ENCODE data around the gene PDE4D.
"Not testable (repeated sequence)": the region's sequence is repeated elsewhere in the genome, so short reads cannot be mapped to it uniquely, and the experiment has no call there.

The PDE4D gene

DNA sequence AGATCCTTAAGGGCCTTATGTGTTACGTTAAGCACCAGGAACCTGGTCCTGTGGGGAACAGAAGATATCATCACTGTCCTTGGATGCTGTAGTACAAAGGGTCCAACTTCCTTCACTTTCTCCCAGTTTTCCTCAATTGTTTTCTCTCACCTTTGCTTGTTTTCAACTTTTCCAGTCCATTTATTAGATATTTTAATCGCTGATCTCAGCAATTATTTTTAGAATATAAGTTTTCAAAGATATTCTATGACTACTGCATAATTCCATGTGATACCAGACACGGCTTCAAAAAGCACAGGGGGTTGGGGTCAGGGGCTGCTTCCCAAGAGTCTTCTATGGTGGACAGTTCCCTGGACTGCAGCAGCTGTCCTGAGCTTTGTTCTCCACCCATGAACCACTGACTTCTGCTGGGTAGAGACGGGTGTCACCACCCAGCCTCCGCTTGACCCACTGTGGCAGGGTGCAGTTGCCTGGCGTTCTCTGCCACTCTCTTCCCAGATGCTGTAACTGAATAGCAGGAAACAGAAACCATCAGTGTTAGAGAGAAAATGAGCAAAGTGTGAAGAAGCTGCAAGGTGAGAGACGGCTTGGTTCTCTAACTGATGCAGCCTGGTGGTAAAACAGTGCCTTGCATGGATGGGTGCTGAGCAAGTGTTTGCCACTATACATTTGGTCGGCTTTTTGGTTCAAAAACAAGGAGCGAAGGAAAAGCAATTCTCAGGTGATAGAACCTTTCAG lies 927.7 kb downstream of the PDE4D start:
- DNase-seq (ENCODE audit: low spot score): no peak

DNA sequence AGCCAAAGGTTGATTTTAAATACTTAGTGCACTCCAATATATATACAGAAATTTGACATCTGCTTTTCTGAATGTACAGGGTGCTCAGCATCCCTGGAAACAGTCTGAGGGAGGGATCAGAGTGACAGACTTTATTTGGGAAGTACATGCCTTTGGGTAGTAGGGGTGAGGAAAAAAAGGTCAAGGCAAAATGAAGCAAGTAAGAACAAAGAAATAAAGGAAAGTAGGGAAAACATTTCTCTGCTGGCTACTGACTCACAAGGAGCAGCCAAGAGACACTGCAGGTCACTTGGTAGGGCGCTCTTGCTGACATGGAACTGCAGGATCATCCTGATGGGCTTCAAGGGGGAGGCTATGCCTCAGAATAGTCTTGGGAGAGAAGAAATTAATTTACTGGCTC lies 929.7 kb downstream of the PDE4D start:
- DNase-seq (ENCODE audit: low spot score): no peak

GRCh38 chr5:58963361-58963760 lies 930.2 kb downstream of the PDE4D start:
- DNase-seq (ENCODE audit: low spot score): no peak

DNA sequence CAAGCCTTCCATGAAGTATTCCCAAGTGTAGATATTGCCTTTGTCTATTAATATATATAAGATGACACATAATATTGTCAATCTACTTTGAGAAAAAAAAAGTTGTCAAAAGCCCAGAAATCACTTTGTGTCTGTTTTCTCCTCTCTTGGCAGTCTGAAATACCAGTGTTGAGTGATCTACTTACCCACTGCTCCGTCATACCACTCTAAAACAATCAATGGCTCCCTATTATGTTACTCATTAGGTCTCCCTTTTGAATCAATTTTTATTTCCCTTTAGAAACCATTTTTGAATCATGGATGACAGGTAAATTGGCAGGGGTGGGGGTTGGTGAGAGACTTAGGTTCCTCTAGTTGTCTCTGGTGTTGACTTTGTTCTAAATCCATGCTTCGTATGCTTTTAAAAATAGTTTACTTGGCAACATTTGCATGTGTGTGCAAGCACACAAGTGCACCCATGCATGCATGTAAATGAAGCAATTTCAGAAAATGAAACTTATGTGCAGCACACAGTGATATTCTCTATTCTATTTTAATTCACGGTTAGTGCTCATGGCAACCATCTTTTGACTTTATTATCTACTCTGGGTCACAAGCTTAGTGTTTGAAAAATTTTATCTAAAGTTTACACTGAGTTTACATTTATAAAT lies 931.8 kb downstream of the PDE4D start:
- no peak for DNase-seq (ENCODE audit: low spot score)

- DNase-seq (ENCODE audit: low spot score): no peak
Measured at GRCh38 chr5:58958701-58959100, 934.8 kb downstream of the PDE4D start.

GRCh38 chr5:58953218-58953617 lies 940.3 kb downstream of the PDE4D start:
- not testable (repeated sequence) for DNase-seq (ENCODE audit: low spot score)

GRCh38 chr5:58950224-58950623 lies 943.3 kb downstream of the PDE4D start:
- DNase-seq (ENCODE audit: low spot score): no peak

DNA sequence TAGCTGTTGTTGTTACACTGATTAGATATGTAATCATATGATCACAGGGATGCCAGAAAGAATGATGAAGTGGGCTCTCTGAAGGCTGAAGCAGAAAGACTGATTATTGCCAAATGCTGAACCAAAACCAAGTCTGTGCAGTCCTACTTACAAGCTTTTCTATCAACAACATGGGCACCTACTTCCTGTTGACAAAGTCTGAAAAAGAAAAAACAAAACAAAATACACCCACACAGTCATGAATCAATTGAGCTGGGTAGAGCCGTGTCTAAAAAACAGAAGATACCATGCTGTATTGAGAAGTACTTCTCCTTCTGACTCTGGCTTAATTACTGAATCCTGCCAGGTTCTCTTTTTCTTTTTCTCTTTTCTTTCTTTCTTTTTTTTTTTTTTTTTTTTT lies 947.3 kb downstream of the PDE4D start:
- no peak for DNase-seq (ENCODE audit: low spot score)

DNA sequence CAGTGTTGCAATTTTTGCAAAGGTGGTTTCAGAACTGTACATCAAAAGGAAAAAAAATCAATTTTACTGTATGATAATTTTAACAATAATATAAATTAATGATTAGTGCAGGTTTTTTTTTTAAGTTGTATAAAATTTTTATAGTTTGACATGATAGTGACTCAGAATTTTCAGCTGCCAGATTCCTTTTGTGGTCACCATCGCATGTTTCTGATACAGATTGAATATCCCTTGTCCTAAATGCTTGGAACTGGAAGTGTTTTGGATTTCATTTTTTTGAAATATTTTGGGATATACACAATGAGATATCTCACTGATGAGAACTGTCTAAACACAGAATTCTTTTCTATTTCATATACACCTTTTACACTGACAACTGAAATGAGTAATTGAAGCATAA lies 949.3 kb downstream of the PDE4D start:
- DNase-seq (ENCODE audit: low spot score): no peak

DNA sequence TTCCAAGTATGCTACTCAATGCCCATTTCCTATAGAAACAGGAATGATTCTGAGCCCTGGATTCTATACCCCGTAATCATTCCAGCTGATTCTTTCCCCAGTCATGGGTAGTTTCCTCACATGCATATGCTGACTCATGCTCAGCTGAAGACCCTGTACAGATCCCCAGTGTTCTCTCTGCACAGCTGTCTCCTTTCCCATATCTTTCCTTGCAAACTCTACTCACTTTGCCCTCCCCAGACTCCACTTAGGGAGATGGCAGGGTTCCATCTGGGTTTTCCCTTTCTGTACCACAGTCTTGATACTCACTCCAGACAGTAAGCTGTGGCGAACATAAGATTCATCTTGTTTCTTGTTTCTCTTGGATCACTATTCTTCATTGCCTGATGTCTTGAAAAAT lies 953.1 kb downstream of the PDE4D start:
- DNase-seq (ENCODE audit: low spot score): no peak

- no peak for DNase-seq (ENCODE audit: low spot score)
Measured at GRCh38 chr5:58939664-58940063, 953.9 kb downstream of the PDE4D start.

DNA sequence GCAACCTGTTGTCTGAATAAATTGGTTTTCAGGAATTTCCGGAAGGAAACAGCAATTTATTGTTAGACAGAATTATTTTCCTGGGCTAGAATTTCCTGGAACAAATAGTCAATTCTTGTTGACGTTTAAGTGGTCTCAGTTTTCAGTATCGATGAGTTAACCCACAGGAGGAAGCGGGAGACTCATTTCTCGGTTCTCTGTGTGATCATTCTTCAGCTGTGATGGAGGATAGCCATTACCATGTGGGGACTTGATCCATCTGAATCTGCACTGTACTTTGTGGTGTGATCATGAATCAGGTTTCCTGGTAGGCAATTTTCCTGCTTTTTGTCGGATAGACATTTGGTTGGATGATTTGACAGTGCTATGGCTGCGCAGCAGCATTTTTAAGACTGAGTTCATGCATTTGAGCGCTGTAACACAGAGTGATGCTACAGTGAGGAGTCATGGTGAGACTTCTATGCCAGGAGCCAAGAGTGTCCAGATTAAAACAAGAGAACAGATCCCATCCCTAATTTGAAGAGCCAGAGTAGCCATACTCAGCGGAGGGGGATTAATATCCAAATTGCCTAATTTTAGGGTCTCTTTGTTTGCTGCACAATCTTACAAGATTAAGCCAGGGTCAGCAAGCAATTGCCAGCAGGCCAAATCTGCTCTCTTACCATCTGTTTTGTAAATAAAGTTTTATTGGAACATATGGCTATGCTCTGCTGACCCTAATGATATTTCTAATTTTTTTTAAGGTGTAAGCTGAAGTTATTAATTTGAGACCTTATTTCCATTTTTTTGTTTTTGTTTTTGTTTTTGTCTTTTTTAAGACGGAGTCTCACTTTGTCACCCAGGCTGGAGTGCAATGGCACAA lies 954.7 kb downstream of the PDE4D start:
- no peak for DNase-seq (ENCODE audit: low spot score)

DNA sequence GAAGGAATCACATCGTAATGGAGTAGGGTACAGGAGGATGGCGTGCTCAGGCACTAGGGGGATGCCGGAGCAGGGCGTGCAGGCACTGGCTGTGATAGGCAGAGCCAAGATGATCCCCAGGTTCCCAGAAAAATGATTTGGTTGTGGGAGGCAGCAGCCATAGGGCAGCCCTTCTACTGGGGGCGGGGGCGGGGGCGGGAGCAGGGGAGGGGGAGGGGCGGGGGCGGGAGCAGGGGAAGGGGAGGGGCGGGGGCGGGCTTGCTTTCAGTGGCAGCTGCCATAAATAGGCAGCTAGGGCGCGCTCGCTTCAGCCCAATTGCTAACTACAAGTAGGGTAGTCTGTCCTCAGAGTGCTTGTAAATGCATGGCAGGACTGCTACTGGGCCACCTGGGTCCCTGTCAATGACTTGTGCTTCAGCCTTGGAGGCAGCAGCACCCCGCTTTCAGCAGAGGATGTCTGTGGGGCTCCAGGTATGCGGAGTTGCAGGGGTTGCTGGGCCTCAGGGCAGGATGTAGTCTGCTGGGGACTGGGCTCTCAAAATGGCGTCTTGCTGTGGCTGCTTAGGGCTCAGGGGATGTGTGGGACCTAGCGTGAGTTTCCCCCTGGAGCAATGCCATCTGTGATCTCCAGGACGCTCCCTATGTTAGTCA lies 956.4 kb downstream of the PDE4D start:
- DNase-seq (ENCODE audit: low spot score): no peak

- DNase-seq (ENCODE audit: low spot score): no peak
Measured at GRCh38 chr5:58934629-58935097, 958.9 kb downstream of the PDE4D start.

GRCh38 chr5:58933891-58934628 lies 959.5 kb downstream of the PDE4D start:
- DNase-seq (ENCODE audit: low spot score): no peak

GRCh38 chr5:58932057-58932612 lies 961.4 kb downstream of the PDE4D start:
- DNase-seq (ENCODE audit: low spot score): no peak

GRCh38 chr5:58930520-58930919 lies 963.0 kb downstream of the PDE4D start:
- no peak for DNase-seq (ENCODE audit: low spot score)

GRCh38 chr5:58929726-58930125 lies 963.8 kb downstream of the PDE4D start:
- no peak for DNase-seq (ENCODE audit: low spot score)

DNA sequence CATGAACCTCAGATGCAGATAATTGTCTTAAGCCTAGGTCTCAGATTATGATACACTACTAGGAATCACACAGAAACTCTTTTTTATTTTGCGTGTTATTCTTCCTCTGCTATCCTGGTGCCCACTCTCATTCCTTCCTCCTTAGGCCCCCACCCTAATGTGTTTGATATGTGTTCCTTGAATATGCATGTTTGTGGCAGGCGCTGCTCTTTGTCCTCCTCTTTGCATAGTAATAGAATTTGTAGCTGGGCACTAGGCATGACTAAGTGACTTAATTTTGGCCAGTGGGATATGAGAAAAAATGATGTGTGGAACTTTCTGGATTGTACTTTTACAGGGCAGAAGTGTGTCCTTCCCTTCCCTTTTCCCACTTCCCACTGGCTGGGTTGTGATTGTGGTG lies 965.6 kb downstream of the PDE4D start:
- no peak for DNase-seq (ENCODE audit: low spot score)

GRCh38 chr5:58927181-58927580 lies 966.3 kb downstream of the PDE4D start:
- DNase-seq (ENCODE audit: low spot score): no peak

DNA sequence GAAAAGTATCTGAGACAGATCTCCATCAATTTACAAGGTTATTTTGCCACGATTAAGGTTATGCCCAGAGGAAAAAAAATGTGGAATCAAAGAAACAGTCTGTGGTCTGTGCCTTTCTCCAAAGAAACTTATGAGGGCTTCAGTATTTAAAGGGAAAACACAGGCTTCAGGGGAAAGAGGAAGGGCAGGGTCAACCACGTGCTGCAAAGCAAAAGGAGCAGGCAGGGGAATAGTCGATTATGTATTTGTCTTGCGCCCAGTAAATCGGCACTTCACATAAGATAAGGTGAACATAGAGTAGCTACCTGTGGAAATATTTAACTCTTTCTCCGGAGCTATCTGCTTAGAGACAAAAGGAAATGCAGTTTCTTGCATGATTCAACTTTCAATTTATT lies 967.0 kb downstream of the PDE4D start:
- DNase-seq (ENCODE audit: low spot score): no peak
